Fibroblast of skin of back (primary cell): ENCODE data around the gene SIX2. TPM values are rescaled to one million over a fixed set of nuclear protein-coding genes. Genes with fewer than 3 reads are reported as not detected.
"Not testable (repeated sequence)": the region's sequence is repeated elsewhere in the genome, so short reads cannot be mapped to it uniquely, and the experiment has no call there.

ENCODE experiments used
- DNase-seq: peaks from one replicate; pipeline ENCODE4 v3.0.0-alpha.2; 2013
- polyA plus RNA-seq, 2 experiments: library from polyadenylated mRNA; unstranded; fragments of 120-200 nt; gene quantifications; one replicate each; pipeline ENCODE4 v1.2.1, GENCODE V29; 2013; ENCODE audit not compliant: insufficient read length in 2 of 2

Gene SIX2
- polyA plus RNA-seq (2013, experiment 1 of 2; ENCODE audit: insufficient read length): 2.7 TPM
- polyA plus RNA-seq (2013, experiment 2 of 2; ENCODE audit: insufficient read length): 3.7 TPM

DNA sequence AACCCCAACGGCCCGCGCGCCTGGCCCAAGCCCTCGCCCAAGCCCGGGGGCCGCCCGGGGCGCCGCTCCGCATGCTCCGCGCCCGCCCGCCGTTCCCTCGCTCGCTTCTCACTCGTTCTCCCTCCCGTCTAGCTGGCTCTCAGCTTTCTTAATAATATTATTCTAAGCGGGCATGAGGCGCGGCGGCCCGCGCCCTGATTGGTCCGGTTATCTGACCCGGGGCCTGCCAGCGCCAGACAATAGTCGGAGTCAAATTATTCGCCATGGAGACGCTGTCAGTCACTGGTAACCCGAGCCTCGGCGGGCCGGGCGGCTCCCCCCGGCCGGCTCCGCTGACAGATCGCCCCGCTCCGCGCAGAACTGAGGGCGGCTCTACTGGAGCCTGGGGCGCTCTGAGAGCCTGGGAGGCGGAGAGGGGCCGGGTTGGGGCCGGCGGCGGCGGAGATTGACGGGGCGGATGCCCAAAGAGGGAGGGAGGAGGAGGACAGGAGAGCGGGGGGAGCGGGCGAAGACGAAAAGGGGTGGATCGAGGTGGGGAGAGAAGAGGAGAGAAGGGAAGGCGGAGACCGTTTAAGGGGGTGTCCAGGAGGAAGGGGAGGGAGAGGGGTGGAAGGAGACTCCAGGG is at the start of gene SIX2:
Gene SIX2, minus strand, starts transcription at position 150 of the 625 bp plus-strand sequence. CDS start 342 bp downstream, outside the sequence.
- peak; percentile 98 for DNase-seq

DNA sequence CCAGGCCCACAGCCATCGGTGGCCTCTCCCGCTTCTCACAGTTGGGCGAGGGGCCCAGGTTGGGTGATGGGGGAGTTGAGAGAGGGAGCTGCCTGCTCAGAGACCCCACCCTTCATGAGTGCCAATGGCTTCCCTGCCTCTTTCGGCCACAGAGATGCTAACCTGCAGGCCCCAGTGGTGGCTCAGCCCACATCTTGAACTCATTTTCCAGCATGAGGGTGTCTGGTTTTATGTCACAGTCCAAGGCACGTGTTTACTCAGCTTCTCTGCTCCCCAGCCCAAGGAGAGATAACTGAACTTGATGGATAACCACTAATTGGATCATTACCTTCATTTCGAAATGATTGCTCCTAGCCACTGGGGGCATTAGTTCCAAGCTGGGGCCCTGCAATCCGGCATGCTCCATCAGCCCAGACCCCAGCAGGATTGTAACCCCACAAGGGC is 45.9 kb upstream of the SIX2 start:
- no peak for DNase-seq

DNA sequence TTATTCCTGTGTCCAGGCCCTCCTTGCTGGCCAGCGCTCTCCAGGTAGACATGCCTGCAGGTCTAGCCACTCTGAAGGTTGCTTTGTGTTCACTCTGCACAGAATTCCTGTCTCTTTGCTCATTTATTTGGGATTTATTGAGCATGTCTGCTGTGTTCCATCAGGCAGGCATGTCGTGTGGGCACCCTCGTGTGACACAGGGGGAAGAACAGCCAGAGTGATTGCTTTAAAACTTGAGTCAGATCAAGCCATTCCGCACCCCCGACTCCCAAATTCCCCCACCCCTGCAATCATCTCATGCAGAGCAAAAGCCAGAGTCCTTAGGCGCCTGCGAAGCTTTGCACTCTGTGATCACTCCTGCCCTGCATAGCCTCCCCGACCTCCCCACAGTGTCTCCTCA is 44.7 kb upstream of the SIX2 start:
- DNase-seq: no peak

DNA sequence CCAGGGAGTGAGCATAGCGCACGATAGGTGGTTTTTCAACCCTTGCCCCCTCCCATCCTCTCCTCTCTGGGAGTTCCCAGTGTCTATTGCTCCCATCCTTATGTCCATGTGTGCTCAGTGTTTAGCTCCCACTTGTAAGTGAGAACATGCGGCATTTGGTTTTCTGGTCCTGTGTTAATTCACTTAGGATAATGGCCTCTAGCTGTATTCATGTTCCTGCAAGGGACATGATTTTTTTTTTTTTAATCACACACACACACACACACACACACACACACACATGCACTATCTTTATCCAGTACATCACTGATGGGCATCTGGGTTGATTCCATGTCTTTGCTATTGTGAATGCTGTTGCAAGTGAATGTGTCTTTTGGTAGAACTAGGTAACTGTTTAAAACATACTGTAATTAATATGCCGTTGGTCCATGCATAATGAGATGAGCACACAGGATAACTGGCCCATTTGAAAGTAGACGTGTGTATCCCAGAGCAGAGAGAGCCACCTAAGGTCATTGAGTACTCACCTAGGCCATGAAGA is 43.2 kb upstream of the SIX2 start:
- DNase-seq: no peak

DNA sequence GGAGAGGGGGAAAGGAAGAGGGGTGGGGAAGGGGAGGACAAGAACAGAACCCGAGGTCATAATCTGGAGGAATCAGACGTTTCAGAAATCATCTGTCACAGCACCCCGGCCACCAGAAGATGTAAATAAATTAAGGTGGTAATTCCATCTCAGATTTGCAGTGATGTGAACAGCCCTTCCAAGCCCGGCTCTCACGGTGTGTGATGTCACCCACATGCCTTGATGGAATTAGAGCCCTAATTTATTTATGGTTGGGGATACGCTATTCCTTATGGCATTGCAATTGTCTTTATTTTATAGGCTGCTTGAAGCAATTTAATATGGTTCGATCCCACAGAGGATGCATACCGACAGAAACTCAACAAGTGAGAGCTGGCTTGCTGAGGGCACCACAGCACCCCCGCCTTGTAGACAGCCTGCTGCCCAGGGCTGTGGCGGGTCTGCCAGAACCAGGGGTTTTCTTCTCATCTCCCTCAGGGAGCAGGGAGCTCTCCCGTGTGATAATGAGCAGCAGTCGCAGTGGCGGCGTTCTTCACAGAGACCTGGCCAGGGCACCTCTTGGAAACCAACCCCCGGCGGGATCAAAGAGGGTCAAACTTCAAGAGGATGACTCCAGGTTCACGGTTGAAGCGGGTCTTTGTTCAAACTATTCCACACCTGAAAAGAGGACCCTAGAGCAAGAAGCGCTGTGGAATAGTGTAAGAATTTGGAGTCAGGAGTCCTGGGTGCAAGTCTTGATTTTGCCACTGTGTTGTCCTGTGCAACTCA is 40.5 kb upstream of the SIX2 start:
- DNase-seq: no peak

DNA sequence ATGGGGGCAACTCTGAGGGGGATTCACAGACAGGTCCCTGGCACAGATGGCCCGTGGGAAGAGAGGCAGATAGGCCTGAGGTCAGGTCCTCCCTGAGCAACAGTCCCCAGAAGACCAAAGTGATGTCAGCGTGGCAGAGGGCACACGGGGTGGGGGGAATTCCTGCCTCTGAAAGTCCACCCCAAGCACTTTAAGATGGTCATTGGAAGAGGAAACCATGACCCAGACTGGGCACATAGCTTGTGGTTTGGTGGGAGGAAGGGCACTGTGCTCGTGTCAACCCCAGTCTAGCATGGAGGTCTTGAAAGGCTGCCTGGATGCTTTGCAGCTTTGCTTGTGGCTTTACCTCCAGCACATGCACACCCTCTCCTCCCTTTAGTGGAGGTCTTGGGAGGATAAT is 38.0 kb upstream of the SIX2 start:
- DNase-seq: no peak

DNA sequence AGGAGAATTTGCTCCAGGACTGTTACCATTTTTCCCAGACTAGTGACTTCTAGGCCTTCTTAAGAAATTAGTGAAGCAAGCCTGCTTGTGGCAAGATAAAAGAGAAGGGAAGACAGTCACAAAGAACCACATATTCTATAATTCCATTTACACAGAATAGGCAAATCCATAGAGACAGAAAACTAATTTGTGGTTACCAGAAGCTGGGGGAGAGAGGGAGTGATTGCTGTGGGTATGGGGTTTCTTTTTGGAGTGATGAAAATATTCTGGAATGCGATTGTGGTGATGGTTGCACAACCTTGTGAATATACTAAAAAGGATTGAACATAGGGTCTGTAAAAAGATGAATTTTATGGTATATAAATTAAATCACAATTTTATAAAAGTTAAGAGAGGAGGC is 37.5 kb upstream of the SIX2 start:
- peak; percentile 43 for DNase-seq

DNA sequence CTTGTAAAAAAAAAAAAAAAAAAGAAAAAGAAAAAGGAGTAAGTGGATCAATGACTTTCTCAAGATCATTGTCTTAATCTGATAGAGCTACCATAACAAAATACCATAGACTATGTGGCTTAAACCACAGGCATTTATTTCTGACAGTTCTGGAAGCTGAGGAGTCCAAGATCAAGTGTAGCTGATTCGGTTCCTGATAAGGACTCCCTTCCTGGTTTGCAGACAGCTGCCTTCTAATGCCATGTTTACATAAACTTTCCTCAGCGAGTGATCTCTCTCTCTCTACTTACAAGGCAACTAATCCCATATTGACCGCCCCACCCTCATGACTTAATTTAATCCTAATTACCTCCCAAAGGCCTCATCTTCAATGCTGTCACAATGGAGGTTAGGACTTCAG is 36.5 kb upstream of the SIX2 start:
- DNase-seq: peak; percentile 36

DNA sequence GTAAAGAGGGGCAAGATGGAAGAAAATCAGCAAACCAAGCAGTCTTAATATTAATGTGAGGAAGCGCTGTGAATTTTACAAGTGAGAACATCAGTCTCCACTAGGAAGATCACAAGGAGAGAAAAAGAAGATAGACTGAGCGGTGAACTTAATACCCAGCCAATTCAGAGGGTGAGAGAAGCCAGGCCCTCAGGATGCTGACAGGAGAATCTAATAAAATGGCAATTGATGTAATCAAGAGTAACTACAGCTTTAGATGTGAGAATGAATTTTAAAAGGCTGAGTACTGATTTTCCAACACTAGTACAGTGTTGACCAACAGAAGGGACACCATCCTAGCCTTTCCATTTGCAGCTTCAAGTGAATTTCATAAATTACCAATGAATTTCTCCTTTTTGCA is 35.7 kb upstream of the SIX2 start:
- DNase-seq: no peak

DNA sequence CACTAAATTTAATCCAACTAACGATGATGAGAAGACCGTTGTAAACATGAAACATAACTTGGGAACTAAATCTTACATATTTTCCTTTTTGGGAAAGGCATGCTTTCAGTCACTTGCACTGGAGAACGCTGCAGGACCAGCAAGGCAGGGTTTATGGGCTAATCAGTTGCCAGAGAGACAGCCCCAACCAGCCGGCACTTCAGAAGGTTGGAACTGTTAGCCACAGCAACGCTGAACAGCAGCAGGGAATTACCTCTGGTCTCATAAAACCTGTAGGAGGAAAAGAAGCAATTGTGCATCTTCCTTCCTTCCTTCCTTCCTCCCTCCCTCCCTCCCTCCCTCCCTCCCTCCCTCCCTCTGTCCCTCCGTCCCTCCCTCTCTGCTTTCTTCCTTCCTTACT is 33.9 kb upstream of the SIX2 start:
- DNase-seq: no peak

DNA sequence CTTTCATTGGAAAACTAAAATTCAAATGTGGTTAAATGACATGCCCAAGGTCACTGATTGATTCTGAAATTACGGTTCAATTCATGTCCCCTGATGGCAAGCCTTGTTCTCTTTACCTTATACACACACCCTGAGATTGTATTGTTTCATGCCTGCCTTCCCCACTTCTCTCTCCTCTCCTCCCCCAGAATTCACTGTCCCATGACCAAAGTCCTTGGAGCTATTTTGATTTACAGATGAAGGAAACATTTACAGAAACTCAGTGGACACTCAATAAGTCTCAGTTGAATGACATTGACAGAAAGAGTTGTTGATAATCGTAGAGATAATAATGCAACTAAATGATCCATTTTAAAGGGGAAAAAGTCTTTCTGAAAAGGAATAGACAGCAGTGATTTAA is 33.1 kb upstream of the SIX2 start:
- no peak for DNase-seq

DNA sequence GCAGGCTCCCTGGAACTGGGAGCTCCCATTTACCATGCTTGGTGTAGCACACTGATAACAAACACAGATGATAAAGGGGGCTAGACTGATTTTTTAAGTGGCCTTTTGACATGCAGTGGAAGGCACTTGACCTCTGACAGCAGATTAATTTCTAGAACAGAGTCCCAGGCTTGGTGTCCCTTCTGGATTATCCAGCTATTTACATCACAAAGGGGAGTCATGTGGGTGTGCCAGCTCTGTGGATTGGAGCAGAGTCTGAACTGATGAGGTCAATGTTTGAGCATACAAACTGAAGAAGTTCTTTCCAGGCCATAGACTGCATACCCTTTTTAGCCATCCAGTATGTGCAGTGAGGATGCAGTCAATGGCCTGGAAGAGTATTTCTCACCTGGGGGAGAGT is 31.5 kb upstream of the SIX2 start:
- DNase-seq: no peak

DNA sequence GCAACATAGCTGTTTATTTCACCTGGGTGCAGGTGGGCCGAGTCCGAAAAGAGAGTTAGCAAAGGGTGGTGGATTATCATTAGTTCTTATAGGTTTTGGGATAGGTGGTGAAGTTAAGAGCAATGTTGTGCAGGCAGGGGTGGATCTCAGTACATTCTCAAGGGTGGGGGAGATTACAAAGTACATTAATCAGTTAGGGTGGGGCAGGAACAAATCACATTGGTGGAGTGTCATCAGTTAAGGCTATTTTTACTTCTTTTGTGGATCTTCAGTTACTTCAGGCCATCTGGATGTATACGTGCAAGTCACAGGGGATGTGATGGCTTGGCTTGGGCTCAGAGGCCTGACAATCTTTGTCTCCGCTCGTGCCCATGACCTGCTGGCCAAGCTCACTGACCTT is 30.6 kb upstream of the SIX2 start:
- not testable (repeated sequence) for DNase-seq

DNA sequence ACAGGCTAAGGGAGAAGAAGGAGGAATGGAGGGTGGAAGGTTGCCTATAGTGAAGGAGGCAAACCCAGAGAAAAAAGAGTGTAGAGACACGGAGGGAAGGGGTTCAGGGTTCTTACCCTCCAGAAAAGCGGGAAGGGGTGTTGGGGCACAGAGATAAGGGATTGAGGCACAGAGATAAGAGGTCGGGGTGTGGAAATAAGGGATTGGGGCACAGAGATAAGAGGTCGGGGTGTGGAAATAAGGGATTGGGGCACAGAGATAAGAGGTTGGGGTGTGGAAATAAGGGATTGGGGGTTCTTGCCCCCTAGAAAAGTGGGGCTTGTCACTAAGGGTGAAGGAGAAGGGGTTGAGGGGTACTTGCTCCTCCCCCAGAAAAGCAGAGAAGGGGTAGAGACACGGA is 29.6 kb upstream of the SIX2 start:
- not testable (repeated sequence) for DNase-seq

DNA sequence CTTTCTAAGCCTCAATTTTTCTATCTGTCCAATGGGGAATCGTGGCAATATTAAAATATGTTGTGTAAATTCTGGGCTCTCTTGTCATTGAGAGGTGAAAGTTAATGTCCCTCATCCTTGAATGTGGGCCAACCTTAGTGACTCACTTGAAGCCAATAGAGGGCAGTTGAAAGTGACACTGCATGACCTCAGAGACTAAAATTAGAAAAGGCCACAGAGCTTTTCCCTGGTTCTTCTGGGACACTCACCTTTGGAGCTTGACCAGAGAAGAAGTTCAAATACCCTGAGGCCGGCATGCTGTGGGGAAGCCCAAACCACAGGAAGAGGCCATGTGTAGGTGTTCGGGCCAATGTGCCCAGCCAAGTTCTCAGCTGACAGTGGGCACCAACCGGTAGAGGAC is 24.1 kb upstream of the SIX2 start:
- DNase-seq: no peak

DNA sequence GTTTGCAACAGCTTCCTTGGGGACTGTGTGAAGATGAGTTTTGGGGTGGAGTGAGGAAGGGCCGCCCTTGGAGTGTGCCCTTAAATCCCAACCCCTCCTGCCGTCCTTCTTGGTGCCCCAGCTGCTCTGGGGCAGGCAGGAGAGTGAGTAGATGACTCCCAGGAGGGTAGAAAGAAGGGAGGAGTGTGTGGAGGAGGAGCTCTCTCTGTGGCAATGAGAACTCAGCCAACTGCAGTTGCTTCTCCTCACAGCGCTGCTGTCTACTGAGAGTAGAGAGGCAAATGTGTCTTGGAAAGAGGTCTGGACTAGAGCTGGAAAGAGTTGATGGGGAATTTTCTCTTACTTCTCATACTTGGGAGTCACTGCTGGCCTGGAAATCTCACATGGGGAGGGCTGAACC is 21.8 kb upstream of the SIX2 start:
- no peak for DNase-seq

DNA sequence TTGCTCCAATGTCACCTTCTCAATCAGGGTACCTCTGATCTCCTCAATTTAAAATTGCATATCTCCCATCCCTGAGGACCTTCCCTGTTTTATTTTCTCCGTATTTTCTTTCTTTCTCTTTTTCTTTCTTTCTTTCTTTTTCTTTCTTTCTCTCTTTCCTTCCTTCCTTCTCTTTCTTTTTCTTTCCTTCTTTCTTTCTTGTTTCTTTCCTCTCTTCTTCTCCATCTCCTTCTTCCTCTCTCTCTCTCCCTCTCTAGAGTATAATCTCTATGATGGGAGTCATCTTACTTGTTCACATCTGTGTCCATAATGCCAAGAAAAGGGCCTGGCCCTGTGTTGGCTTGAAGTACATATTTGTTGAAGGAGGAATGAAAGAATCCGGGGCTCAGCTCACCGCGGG is 21.3 kb upstream of the SIX2 start:
- DNase-seq: no peak

DNA sequence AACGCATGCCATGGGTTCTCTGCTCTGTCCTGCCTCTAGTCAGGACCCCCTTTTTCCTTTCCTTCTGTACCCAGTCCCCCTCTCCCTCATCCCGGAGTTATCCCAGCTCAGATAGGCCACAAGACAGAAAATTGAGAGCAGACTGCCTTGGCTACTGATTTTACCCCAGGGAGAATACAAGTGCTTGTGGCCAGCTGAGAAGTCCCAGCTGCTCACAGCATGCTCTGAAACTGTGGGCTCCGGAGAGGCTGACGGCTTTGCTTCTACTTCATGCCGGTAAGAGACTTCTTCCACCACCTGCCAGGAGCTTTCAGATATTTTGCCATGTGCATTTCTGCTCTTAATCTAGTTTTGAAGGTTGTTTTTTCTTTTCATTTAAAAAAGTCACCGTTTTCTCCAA is 20.0 kb upstream of the SIX2 start:
- no peak for DNase-seq

DNA sequence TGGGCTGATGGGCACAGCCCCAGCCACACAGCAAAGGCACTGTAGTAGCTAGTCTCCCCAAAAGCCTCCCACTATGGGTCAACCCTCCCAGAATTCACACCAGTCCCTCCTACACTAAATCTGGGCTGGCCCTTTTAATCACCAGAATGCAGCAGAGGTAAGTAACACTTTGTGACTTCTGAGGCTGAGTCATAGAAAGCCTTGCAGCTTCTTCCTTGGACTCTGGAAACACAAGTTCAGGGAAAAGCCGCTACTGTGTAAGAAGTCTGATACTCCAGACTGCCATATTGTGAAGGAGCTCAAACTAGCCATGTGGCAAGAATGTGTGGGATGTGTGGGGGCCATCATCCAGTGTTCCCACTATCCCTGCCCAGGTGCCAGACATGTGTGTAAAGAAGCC is 19.0 kb upstream of the SIX2 start:
- DNase-seq: no peak

DNA sequence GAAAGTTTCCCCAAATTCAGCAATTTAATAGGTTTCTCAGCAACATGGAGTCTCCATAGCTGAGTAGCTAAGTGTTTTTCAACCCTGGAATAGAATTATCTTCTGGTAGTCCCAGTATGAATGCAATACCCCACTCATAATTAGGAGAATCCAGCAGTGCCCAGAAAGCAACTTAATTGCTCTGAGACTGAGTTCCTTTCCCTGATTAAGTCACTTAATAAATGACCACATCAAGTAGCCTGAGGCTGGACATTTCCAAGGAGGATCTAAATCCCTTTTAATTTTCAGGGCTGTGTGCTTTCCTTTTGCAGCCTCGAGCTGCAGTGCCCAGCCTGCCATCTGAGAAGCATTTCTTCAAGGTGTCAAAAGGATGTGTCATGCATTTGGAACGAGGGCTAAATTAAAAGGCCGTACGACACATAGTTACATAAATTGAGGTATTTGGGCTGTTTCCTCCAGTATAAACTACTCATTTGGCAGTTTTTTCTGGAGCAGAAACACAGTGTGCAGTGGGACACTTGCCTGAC is 17.7 kb upstream of the SIX2 start:
- no peak for DNase-seq

DNA sequence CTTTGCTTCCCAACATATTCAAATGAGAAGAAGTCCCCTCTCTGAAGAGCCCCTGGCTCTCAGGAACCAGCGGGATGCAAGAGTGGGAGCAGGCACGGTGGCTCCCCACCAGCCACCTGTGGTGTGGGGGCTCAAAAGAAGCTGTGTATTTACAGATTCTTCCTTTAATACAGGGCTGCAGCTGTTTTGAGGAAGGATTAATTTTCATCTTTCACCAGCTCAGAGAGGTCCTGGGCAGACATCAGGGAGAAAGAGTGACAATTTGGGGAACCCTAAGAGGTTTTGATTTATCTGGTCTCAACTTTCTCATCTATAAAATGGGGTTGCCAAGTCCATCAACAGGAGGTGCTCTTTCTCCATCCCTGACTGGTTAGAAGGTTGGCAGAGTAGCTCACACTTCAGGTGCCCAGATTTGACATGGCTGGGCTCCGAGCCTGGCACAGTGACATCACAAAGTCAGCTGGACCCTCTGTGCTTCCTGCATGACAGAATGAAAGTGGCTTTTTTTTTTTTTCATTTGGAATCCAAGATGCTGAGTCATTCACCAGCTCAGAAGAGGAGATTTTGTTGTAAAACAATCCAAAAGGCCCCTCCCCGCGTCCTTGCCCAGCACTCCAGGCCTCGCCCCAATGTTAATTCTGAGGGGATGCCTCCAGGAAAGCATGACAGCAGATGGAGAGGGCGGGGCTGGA is 15.5 kb upstream of the SIX2 start:
- DNase-seq: peak; percentile 94

DNA sequence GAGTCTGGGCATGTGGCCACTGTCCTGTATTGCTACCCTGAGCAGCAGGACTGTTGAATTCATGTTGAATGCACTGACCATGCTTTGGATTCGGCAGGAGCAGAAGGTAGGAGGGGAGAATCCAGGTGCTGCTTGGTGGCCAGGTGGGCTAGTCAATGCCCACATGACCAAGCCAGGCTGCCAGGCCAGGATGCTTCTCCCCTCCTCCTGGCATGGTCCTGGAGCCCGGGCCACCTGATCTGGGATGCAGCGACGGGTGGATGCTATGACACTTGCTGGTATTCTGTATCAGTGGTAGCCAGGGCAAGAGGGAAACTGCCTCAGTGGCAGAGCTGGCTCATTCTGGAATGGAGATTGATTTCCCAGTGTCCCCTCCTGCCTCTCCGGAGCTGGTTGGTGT is 14.8 kb upstream of the SIX2 start:
- DNase-seq: no peak

DNA sequence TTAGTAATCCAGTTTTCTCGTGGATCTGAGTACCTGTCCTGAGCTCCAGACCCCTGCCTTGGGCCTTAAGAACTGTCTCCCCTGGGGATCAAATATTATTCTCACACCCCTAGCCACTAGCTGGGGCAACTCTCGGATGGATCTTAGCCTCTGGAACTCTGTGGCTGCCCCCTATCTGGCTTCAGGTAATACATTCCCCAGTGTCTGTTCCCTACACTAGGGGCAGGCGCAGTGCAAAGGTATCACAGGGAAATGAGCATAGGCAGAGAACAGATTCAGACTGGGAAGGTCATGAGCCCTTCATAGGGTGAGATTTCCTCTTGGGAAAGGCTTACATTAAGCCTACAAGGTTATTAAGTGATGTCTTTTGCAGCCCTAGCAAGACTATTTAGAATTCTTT is 11.2 kb upstream of the SIX2 start:
- DNase-seq: no peak
